Smooth muscle cell (in vitro differentiated cells): ENCODE measurements around the gene SPC24. TPM values are rescaled to one million over a fixed set of nuclear protein-coding genes. Genes with fewer than 3 reads are reported as not detected.
"Not testable (repeated sequence)": the region's sequence is repeated elsewhere in the genome, so short reads cannot be mapped to it uniquely, and the experiment has no call there.

ENCODE experiments used
- DNase-seq: peaks from one replicate; lab custom pipeline; 2025; ENCODE audit not compliant: unreplicated experiment; lab: John Stamatoyannopoulos, UW
- H2AFZ ChIP-seq: fragments of 200-600 bp; sonication (generic); 2 replicates; pipeline ENCODE4 v1.6.0; 2016; ENCODE audit warnings: antibody characterized with exemption, low read depth, mild to moderate bottlenecking
- H3F3A ChIP-seq: fragments of 200-600 bp; sonication (generic); 2 replicates; pipeline ENCODE4 v1.6.0; 2017; ENCODE audit warnings: antibody characterized with exemption, low read depth
- H3K27ac ChIP-seq: fragments of 200-600 bp; sonication (generic); 2 replicates; pipeline ENCODE4 v1.5.1; 2016; ENCODE audit warnings: low read depth, mild to moderate bottlenecking
- H3K27me3 ChIP-seq: fragments of 200-600 bp; sonication (generic); 2 replicates; pipeline ENCODE4 v1.6.1; 2016; ENCODE audit warnings: low read depth, mild to moderate bottlenecking
- H3K36me3 ChIP-seq: fragments of 200-600 bp; sonication (generic); 2 replicates; pipeline ENCODE4 v1.5.1; 2016; ENCODE audit warnings: low read depth
- H3K4me1 ChIP-seq: fragments of 200-600 bp; sonication (generic); 2 replicates; pipeline ENCODE4 v1.5.1; 2016; ENCODE audit warnings: low read depth
- H3K4me2 ChIP-seq: fragments of 200-600 bp; sonication (generic); 2 replicates; pipeline ENCODE4 v1.6.0; 2016; ENCODE audit warnings: mild to moderate bottlenecking
- H3K4me3 ChIP-seq: fragments of 200-600 bp; sonication (generic); 2 replicates; pipeline ENCODE4 v1.5.1; 2016; ENCODE audit warnings: mild to moderate bottlenecking
- H3K79me2 ChIP-seq: fragments of 200-600 bp; sonication (generic); 2 replicates; pipeline ENCODE4 v1.6.0; 2016; ENCODE audit warnings: low read depth, mild to moderate bottlenecking
- H3K9ac ChIP-seq: fragments of 200-600 bp; sonication (generic); 2 replicates; pipeline ENCODE4 v1.6.0; 2016; ENCODE audit warnings: low read depth
- H3K9me3 ChIP-seq: fragments of 200-600 bp; sonication (generic); replicated peaks from 2 replicates; pipeline ENCODE4 v1.5.1; 2016; ENCODE audit warnings: low read depth
- H4K20me1 ChIP-seq: fragments of 200-600 bp; sonication (generic); 2 replicates; pipeline ENCODE4 v1.6.0; 2016; ENCODE audit warnings: low read depth
- CTCF ChIP-seq: fragments of 200-600 bp; sonication (generic); IDR thresholded peaks from 2 replicates; pipeline ENCODE4 v1.5.1; 2017; ENCODE audit warnings: borderline replicate concordance, mild to moderate bottlenecking, antibody characterized with exemption; ENCODE audit not compliant: insufficient read depth, poor library complexity, severe bottlenecking
- WGBS: methylation state at CpG from one replicate; pipeline ENCODE4 v1.1.7; 2016; ENCODE audit warnings: low lambda C conversion rate; 5-methylcytosine and 5-hydroxymethylcytosine counted together
- polyA plus RNA-seq: library from polyadenylated mRNA; unstranded; fragments of >200 nt; fragmentation: Nextera tagmentation; extraction: Ambion mirVana; gene quantifications from 2 replicates; pipeline ENCODE4 v1.2.1, GENCODE V29; 2016
- total RNA-seq: library from RNA; depleted of rRNA; stranded (reverse); fragments of >200 nt; gene quantifications from 2 replicates; pipeline ENCODE4 v1.2.3, GENCODE V29; 2014

The SPC24 gene
- total and polyA plus RNA-seq, 2 experiments from 2014 or later = 7.6 to 9.7 TPM

- WGBS = 91% methylated on average over 12 of the region's 12 CpGs
- no peak for DNase-seq
- H3K9me3 ChIP-seq = no peaks in the 10 kb centered on the region
- no peak overlapping the region for H3K4me3 ChIP-seq
- no peaks in the 10 kb centered on the region for H3K4me1 ChIP-seq
- H3K9ac ChIP-seq = no peak overlapping the region
- H3F3A ChIP-seq = peaks cover 4% of the 10 kb centered on the region
- peaks cover 14% of the 10 kb centered on the region for H3K36me3 ChIP-seq
- H3K4me2 ChIP-seq = no peak overlapping the region
- peak overlapping the region; percentile 34 for H3K27ac ChIP-seq
- no peaks in the 10 kb centered on the region for H3K27me3 ChIP-seq
- H4K20me1 ChIP-seq = peaks cover 100% of the 10 kb centered on the region
- H2AFZ ChIP-seq = no peak overlapping the region
- no peak for TF ChIP-seq CTCF
- peaks cover 94% of the 10 kb centered on the region for H3K79me2 ChIP-seq
These were observed 55.5 kb downstream of the SPC24 start for GRCh38 chr19:11100049-11100448.

GRCh38 chr19:11098861-11099260 lies 56.7 kb downstream of the SPC24 start:
- Histone ChIP-seq H3K36me3 (peaks cover 9% of the 10 kb centered on the region), H3K27me3 (no peaks in the 10 kb centered on the region), H3K79me2 (peaks cover 94% of the 10 kb centered on the region), H3K9ac (no peak overlapping the region), H2AFZ (no peak overlapping the region), H3K27ac (peak overlapping the region; percentile 34), H3K4me2 (no peak overlapping the region), H3K4me3 (no peak overlapping the region), H3K4me1 (no peaks in the 10 kb centered on the region), H3K9me3 (no peaks in the 10 kb centered on the region), H4K20me1 (peaks cover 100% of the 10 kb centered on the region), H3F3A (peaks cover 7% of the 10 kb centered on the region)
- DNase-seq = no peak
- no peak for TF ChIP-seq CTCF
- WGBS = 98% methylated on average over 3 of the region's 3 CpGs

GRCh38 chr19:11098327-11098726 lies 57.3 kb downstream of the SPC24 start:
- peaks cover 9% of the 10 kb centered on the region for H3K36me3 ChIP-seq
- H2AFZ ChIP-seq = no peak overlapping the region
- peak overlapping the region; percentile 34 for H3K27ac ChIP-seq
- H3K27me3 ChIP-seq = no peaks in the 10 kb centered on the region
- WGBS = 98% methylated on average over 2 of the region's 2 CpGs
- H3K4me2 ChIP-seq = no peak overlapping the region
- no peak for DNase-seq
- peaks cover 7% of the 10 kb centered on the region for H3F3A ChIP-seq
- peaks cover 95% of the 10 kb centered on the region for H3K79me2 ChIP-seq
- TF ChIP-seq CTCF = no peak
- H3K9ac ChIP-seq = no peak overlapping the region
- H3K4me3 ChIP-seq = no peak overlapping the region
- peaks cover 100% of the 10 kb centered on the region for H4K20me1 ChIP-seq
- no peaks in the 10 kb centered on the region for H3K4me1 ChIP-seq
- no peaks in the 10 kb centered on the region for H3K9me3 ChIP-seq

- Histone ChIP-seq H4K20me1 (peaks cover 100% of the 10 kb centered on the region), H3K79me2 (peaks cover 96% of the 10 kb centered on the region)
- not testable (repeated sequence) for H3K4me3 ChIP-seq, H3K4me1 ChIP-seq, H3K9ac ChIP-seq, H3K27me3 ChIP-seq, H2AFZ ChIP-seq, H3K9me3 ChIP-seq, DNase-seq, H3F3A ChIP-seq, H3K27ac ChIP-seq, H3K4me2 ChIP-seq, H3K36me3 ChIP-seq
- 95% methylated on average over 6 of the region's 6 CpGs for WGBS
These were observed 58.2 kb downstream of the SPC24 start for GRCh38 chr19:11097367-11097766.
